ENCODE measurements around the gene SMARCB1. TPM values are rescaled to one million over a fixed set of nuclear protein-coding genes. Genes with fewer than 3 reads are reported as not detected.

SMARCB1 gene
- total RNA-seq, 1 experiment from 2014 or later: 88.2 TPM

DNA sequence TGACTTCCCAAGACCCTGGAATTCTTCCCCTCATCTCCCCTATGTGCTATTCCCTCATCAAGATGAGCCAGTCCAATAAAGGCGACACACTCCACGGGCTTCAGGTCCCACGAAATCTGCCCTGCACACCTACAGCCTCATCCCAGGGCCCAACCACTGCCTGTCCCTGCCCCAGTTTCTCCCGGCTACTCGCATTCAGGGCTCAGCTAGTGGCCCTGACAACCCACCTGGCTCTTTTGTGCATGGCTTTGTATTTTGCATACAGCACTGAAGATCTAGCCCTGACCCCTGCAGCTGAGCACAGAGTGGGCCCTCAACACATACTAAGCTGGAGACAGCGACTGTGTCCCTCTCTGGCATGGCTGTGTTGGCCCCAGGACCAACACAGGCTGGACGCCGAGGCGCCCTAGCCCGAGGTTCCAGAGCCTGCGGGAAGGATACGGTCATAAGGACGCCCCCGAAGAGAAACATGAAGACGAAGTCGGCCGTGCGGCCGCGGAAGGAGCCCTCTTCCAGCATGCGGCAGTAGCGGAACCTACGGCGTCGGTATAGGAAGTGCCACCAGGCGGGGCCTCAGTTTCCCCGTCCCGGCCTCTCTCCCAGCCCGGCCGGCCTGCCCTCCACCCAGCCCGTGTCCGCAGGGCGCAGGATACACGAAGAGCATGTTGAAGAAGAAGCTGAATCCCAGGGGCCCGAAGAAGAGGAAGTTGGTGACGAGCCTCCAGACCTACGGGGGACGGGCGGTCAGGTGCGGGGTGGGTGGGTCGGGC is 51.3 kb downstream of the SMARCB1 start:
- CTCF ChIA-PET: no interaction called here
- intact Hi-C loops (cut with micrococcal nuclease; ENCODE audit: unreplicated experiment): loop anchor here (10.0 kb wide), 1 partner anchor 53 kb away; the partner anchor contains the start of gene SMARCB1
- peaks cover 44% of the 10 kb centered on the region for H3K27me3 Mint-ChIP-seq (ENCODE audit: unreplicated experiment)
- H3K36me3 Mint-ChIP-seq (ENCODE audit: insufficient read depth, unreplicated experiment): peaks cover 42% of the 10 kb centered on the region
- TF ChIP-seq, protein P1, sequence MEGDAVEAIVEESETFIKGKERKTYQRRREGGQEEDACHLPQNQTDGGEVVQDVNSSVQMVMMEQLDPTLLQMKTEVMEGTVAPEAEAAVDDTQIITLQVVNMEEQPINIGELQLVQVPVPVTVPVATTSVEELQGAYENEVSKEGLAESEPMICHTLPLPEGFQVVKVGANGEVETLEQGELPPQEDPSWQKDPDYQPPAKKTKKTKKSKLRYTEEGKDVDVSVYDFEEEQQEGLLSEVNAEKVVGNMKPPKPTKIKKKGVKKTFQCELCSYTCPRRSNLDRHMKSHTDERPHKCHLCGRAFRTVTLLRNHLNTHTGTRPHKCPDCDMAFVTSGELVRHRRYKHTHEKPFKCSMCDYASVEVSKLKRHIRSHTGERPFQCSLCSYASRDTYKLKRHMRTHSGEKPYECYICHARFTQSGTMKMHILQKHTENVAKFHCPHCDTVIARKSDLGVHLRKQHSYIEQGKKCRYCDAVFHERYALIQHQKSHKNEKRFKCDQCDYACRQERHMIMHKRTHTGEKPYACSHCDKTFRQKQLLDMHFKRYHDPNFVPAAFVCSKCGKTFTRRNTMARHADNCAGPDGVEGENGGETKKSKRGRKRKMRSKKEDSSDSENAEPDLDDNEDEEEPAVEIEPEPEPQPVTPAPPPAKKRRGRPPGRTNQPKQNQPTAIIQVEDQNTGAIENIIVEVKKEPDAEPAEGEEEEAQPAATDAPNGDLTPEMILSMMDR (IDR thresholded peaks at IDR 0.05; ENCODE audit: unreplicated experiment): no peak
- H3K4me3 Mint-ChIP-seq (ENCODE audit: low read depth, unreplicated experiment): peak overlapping the region; percentile 81
- no peaks in the 10 kb centered on the region for H3K9me3 Mint-ChIP-seq (ENCODE audit: low read depth, unreplicated experiment)
- H3K27ac Mint-ChIP-seq (ENCODE audit: unreplicated experiment): peak overlapping the region; percentile 92
- BruUV-seq (replicated peaks): no TSS peak
- no peak for DNase-seq
- H3K4me1 Mint-ChIP-seq (ENCODE audit: low read depth, unreplicated experiment): peaks cover 23% of the 10 kb centered on the region

DNA sequence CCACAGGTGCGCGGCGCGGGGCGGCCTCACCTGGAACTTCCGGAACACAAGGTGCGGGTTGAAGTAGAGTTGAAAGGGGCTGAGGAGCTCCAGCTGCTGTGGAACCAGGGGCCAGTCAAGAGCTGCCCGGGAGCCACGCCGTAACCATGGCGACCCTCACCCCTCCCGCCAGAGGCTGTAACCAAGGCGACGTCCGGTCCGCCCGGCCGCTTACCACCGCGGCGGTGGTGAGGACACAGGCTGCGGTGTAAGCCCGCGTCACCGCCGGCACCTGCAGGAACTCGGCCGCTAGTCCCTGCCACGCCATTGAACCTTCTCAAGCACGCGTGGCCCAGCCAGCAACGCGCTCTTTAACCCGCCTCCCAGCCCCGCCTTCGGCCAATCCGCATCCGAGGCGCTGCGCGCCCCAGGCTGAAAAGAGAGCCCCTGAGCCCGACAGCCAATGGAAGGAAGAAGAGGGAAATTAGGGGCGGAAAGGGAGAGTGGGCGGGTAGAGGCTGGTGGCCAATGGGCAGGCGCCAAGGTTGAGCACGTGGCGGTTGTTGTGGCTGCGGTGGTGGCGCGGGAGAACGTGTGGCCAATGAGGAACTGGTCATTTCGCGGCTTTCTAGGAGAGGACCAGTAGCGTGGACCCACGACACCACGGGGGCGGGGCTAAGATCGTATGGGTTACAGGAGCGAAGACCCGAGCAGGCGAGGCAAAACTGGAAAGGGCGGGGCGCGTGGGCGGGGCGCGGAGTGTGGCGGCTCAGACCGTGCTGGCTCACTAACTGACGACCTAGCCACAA is 52.1 kb downstream of the SMARCB1 start, which contains the start of gene DERL3:
TSS of gene DERL3 (minus strand) at position 326 of the 788 bp plus-strand sequence. CDS start at position 307, 19 bp downstream.
- H3K4me3 Mint-ChIP-seq (ENCODE audit: low read depth, unreplicated experiment): peak within 1 kb of the TSS; percentile 81
- TF ChIP-seq, protein P1 (IDR thresholded peaks at IDR 0.05; ENCODE audit: unreplicated experiment): no peak
- CTCF ChIA-PET: interaction anchor here (0.6 kb wide), 1 partner anchor 68 kb away, joined by 3 read pairs; no protein-coding TSS in a partner anchor
- H3K27ac Mint-ChIP-seq (ENCODE audit: unreplicated experiment): peak within 1 kb of the TSS; percentile 92
- peak; percentile 97 for DNase-seq
- BruUV-seq (replicated peaks): no TSS peak
- intact Hi-C loops (cut with micrococcal nuclease; ENCODE audit: unreplicated experiment): loop anchor here (10.0 kb wide), 1 partner anchor 54 kb away; the partner anchor contains the start of gene SMARCB1
- H3K4me1 Mint-ChIP-seq (ENCODE audit: low read depth, unreplicated experiment): peaks cover 23% of the 10 kb centered on the region
- H3K27me3 Mint-ChIP-seq (ENCODE audit: unreplicated experiment): peaks cover 44% of the 10 kb centered on the region
- peaks cover 42% of the 10 kb centered on the region for H3K36me3 Mint-ChIP-seq (ENCODE audit: insufficient read depth, unreplicated experiment)
- H3K9me3 Mint-ChIP-seq (ENCODE audit: low read depth, unreplicated experiment): no peaks in the 10 kb centered on the region

DNA sequence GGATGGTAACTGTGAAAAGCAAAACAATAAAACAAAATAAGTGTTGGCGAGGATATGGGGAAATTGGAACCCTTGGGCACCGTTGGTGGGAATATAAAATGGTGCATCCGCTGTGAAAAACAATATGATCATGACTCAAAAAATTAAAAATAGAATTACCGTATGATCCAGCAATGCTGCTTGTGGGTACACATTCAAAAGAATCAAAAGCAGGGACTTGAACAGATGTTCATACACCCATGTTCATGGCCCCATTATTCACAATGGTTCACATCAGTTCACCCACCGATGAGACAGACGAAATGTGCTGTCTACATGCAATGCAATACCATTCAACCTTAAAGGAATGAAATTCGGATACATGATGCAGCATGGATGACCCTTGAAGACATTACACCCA is 53.3 kb downstream of the SMARCB1 start:
- no TSS peak for BruUV-seq (replicated peaks)
- TF ChIP-seq, protein P1 (IDR thresholded peaks at IDR 0.05; ENCODE audit: unreplicated experiment): no peak
- peaks cover 48% of the 10 kb centered on the region for H3K27me3 Mint-ChIP-seq (ENCODE audit: unreplicated experiment)
- CTCF ChIA-PET: no interaction called here
- no peak overlapping the region for H3K4me3 Mint-ChIP-seq (ENCODE audit: low read depth, unreplicated experiment)
- intact Hi-C loops (cut with micrococcal nuclease; ENCODE audit: unreplicated experiment): no loop called here
- H3K36me3 Mint-ChIP-seq (ENCODE audit: insufficient read depth, unreplicated experiment): peaks cover 38% of the 10 kb centered on the region
- H3K9me3 Mint-ChIP-seq (ENCODE audit: low read depth, unreplicated experiment): no peaks in the 10 kb centered on the region
- DNase-seq: no peak
- H3K27ac Mint-ChIP-seq (ENCODE audit: unreplicated experiment): peak overlapping the region; percentile 92
- H3K4me1 Mint-ChIP-seq (ENCODE audit: low read depth, unreplicated experiment): peaks cover 23% of the 10 kb centered on the region

DNA sequence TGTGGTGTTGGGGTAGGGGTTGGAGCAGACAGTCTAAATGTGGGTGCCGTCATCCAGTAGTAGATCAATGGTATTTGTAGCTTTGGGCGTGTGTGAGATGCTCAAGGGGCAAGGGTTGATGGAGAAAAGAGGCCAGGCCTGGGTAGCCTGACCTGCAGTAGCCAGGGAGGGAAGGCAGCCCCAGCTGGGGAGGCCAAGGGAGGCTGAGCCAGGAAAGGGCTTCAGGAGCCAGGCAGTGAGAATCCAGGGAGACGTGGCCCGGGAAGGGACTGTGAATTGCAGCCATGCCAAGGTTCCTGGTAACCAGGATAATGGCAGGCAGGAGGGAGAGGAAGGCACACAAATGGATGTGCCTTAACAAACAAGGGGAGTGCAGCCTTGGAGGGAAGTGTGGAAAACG is 54.5 kb downstream of the SMARCB1 start:
- intact Hi-C loops (cut with micrococcal nuclease; ENCODE audit: unreplicated experiment): no loop called here
- Mint-ChIP-seq H3K27me3 (ENCODE audit: unreplicated experiment) (peaks cover 53% of the 10 kb centered on the region), H3K27ac (ENCODE audit: unreplicated experiment) (no peak overlapping the region), H3K36me3 (ENCODE audit: insufficient read depth, unreplicated experiment) (peaks cover 29% of the 10 kb centered on the region), H3K4me1 (ENCODE audit: low read depth, unreplicated experiment) (peaks cover 23% of the 10 kb centered on the region), H3K4me3 (ENCODE audit: low read depth, unreplicated experiment) (no peak overlapping the region), H3K9me3 (ENCODE audit: low read depth, unreplicated experiment) (no peaks in the 10 kb centered on the region)
- no TSS peak for BruUV-seq (replicated peaks)
- DNase-seq: no peak
- TF ChIP-seq, protein P1 (IDR thresholded peaks at IDR 0.05; ENCODE audit: unreplicated experiment): no peak
- CTCF ChIA-PET: no interaction called here
